ENCODE measurements around the gene VDAC1.
"Not testable (repeated sequence)": the region's sequence is repeated elsewhere in the genome, so short reads cannot be mapped to it uniquely, and the experiment has no call there.

Gene VDAC1

DNA sequence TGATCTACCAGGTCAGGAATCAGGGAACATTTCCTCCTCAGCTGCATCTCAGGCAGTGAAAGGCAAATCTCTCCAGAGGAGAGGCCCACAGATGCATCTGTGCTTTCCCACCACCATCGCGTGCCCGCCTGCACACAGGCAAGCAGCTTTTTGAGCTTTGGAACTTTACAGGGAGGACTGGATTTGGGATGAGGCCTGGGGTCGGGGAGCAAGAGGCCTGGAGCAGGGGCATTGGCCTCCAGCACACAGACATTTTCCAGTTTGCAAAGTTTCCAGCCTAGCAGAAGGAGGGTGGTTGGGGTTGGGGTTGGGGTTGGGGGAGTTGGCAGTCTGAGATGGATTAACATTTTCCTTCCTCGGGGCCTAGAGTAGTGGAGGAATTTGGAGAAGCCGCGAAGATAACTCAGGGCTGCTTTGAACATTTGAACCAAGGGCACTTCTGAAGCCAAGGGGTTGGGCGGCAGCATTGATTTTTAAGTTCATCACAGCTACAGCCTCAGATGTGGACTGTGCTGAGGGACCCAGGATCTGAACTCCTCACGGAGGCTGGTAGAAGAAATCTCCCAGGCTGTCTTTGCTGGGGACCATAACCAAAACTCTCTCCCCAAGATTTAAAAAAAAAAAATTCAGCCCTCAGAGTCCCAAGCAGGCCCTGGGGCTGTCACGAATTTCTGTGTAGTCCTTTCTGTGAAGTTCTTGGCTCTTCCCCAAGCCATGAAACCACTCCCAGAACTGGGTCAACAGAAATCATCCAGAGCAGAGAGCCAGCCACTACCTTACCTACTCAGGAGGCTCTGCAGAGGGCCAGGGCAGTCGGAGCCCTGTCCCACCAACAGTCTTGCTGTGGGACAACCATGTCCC is 61.9 kb downstream of the VDAC1 start:
- no peak for DNase-seq (ENCODE audit: low read depth in 1 of 2, low spot score in 1 of 2)

DNA sequence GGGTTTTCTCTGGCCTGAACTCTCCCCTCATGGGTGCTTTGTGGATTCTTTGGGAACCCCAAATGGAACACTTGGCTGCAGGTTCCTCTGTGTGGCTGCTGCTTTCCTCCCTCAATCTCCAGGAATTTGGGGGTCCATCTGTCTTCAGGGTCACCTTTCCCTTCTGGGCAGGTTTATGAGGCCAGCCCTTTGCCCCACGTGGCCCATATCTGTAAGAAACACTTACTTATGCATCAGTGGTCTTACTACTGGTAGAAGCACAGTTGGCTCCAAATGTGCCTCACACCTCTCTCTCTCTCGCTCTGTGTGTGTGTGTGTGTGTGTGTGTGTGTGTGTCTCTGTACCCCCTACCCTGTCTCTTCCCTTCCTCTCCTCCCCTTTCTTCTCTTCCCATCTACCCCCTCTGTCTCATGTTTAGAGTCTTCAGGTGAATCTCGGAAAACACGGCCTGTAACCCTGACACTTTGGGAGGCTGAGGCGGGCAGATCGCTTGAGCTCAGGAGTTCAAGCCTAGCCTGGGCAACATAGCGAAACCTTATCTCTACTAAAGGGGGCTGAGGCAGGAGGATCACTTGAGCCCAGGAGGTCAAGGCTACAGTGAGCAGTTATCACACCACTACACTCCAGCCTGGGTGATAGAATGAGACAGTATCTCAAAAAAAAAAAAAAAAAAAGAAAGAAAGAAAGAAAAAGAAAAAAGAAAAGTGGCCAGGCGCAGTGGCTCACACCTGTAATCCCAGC is 63.1 kb downstream of the VDAC1 start:
- DNase-seq (ENCODE audit: low read depth in 1 of 2, low spot score in 1 of 2): no peak

- DNase-seq (ENCODE audit: low read depth in 1 of 2, low spot score in 1 of 2): no peak
Observed at GRCh38 chr5:133939668-133940067, 65.1 kb downstream of the VDAC1 start.

DNA sequence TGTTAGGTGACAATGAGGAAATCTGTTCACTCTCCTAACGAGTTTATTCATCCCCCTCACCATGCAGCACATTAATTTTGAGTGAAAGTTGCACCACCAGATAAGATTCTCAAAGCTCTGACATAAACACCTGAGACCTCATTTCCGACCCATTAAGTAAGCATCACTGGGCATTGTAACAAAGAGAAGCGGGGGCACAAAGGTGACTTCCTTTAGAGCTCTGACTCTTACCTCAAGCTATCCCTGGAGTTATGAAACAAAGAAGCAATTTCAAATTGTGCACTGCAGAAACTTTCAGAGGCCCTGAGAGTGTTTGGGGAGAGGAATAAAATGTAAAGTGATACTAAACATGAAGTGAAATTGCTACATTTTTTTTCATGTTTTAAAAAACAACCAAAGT is 65.8 kb downstream of the VDAC1 start:
- DNase-seq (ENCODE audit: low read depth in 1 of 2, low spot score in 1 of 2): no peak

- no peak for DNase-seq (ENCODE audit: low read depth in 1 of 2, low spot score in 1 of 2)
Observed at GRCh38 chr5:133938039-133938821, 66.5 kb downstream of the VDAC1 start.

GRCh38 chr5:133937628-133938027 is 67.1 kb downstream of the VDAC1 start:
- DNase-seq (ENCODE audit: low read depth in 1 of 2, low spot score in 1 of 2): not testable (repeated sequence)

- DNase-seq (ENCODE audit: low read depth in 1 of 2, low spot score in 1 of 2): no peak
Observed at GRCh38 chr5:133936651-133937015, 68.1 kb downstream of the VDAC1 start.

GRCh38 chr5:133935991-133936650 is 68.7 kb downstream of the VDAC1 start:
- not testable (repeated sequence) for DNase-seq (ENCODE audit: low read depth in 1 of 2, low spot score in 1 of 2)

DNA sequence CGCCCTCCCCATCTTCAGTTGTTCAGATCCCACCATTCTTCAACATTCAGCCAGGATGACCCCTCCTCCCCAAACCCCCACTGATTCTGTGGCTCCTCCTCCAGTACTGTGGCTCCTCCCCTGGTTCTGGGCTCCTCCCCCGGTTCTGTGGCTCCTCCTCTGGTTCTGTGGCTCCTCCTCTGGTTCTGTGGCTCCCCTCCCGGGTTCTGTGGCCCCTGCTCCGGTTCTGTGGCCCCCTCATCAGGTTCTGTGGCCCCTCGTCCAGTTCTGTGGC is 69.2 kb downstream of the VDAC1 start:
- no peak for DNase-seq (ENCODE audit: low read depth in 1 of 2, low spot score in 1 of 2)

DNA sequence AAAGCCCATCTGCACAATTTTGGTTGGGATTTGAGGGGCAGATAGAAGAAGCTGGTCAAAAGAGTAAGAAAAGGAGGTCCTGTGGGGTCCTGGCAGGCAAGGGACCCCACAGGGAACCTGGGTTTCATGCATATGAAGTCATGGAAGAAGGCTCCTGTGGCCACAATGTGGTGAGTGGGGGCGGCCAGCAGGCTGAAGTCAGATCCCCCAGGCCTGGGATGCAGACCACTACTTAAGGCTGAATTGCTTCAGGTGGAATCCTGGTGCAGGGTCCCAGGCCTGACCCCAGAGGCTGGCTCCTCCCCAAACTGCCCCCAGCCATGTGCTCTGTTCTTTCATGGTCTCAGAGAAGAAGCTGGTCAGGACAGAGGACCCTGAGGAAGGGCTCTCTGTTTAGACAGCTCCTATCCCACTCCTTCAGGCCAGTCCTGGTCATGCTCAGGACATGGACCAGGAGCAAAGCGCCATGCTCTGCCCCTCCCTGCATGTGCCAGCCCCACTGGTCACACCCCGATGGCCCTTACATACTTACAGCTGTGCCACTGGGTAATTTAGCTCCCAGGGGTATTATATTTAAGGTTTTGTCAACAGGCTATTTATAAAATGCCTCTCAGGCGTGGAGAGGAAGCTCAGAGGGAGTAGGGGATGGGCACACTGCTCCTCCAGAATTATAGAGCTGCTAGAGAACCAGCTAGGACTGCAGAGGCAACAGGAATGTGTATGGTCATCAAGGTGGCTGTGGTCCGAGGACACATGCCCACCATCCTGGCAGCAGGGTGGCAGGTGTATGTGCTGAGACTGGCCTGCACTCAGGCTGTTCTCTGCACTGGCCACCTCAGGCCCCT is 69.7 kb downstream of the VDAC1 start:
- no peak for DNase-seq (ENCODE audit: low read depth in 1 of 2, low spot score in 1 of 2)

DNA sequence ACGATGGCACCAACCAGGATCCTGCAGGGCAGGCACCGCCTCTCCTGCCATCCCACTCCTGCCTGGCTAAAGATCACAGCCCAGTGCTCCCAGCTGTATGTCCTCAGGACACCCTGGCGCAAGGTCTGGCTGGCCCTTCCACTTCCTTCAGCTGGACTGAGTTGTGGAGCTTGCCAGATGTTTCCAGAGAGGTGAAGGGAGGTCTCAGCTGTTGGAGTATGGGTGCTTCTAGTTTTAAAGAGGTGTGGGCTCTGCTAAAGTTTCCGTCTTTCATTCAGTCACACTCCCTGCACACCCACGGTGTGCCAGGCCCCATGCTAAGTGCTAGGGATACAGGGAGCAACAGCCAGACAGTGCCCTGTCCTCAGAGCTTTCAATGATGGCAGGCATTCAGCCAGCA is 70.5 kb downstream of the VDAC1 start:
- DNase-seq (ENCODE audit: low read depth in 1 of 2, low spot score in 1 of 2): no peak

- no peak for DNase-seq (ENCODE audit: low read depth in 1 of 2, low spot score in 1 of 2)
Observed at GRCh38 chr5:133933670-133934295, 71.0 kb downstream of the VDAC1 start.

DNA sequence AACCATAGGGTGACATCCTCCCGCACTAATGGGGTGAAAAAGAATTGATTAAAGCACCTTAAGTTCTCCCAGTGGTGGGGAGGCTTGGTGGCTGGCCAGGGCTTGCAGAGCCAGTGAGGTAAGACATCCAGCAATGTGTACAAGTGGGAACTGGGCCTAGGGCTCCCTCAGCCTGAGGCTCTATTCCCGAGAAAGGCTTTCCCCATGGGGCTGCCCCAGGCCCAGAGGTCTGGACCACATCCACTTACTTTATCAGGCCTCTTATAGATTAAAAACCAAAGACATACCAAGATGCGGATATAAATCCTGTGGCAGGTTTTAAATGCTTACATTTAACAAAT is 71.6 kb downstream of the VDAC1 start:
- DNase-seq (ENCODE audit: low read depth in 1 of 2, low spot score in 1 of 2): no peak

DNA sequence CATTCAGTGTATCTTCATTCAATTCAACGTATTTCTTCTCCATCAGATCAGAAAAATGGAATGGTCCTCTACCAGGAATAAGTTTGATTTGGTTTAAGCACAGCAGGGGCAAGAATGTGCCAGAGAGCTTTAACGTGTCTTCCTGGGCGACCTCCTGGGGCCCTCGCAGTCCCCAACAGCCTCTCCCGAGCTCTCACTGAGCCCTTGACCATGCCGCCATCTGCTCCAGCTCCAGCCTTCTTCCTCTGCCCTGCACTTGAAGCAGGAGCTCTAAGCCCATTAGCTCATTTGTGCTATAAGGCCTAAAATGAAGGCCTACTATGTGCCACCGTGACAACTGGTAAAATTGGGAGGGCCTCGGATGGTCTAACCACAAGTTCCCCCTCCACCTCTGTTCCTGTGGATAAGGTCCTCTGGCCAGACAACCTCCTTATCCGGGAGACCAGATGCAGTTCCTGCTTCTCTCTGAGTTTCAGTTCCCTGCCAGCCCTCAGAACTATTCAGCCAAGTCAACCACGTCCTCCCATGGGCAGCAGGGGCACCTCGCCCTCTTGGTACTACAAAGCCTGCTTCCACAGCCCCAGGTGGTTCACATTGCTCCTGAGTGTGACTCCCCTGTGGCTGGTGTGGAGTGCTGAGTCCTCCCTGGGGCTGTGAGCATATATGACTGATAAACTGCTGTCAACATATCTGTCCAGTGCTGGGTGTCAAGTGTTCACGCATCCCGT is 72.2 kb downstream of the VDAC1 start:
- DNase-seq (ENCODE audit: low read depth in 1 of 2, low spot score in 1 of 2): no peak

DNA sequence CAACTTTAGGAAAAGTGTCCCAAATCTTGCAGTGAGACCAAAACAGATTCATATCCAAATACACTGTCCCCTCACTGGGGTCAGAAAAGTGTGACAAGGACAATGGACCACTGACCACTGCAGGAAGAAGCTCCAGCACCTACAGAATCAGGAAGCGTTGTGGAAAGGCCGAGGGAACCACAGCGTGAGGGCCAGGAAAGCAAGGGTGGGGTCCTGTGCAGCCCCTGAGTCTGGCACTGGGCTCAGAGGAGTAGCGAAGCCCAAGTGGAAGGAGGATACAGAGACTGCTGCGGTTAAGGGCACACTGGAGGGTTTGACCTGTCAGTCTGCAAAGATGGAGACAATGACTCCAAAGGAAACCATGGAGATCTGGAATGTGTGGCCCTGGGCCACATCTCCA is 73.2 kb downstream of the VDAC1 start:
- DNase-seq (ENCODE audit: low read depth in 1 of 2, low spot score in 1 of 2): no peak

DNA sequence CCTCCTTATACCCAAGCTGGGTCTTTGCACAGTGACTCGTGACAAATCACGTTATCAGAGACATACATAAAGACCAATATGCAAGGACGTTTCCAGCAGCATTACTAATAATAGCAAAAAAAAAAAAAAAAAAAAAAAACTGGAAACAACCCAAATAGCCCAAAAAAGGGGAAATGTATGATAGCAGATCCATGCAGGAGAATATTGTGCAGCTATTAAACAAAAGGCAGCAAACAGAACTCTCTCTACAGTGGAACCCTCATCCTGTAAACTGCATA is 74.0 kb downstream of the VDAC1 start:
- no peak for DNase-seq (ENCODE audit: low read depth in 1 of 2, low spot score in 1 of 2)

- peak; percentile 19 to 42 for DNase-seq (ENCODE audit: low read depth in 1 of 2, low spot score in 1 of 2)
Observed at GRCh38 chr5:133930061-133930812, 74.5 kb downstream of the VDAC1 start.

DNA sequence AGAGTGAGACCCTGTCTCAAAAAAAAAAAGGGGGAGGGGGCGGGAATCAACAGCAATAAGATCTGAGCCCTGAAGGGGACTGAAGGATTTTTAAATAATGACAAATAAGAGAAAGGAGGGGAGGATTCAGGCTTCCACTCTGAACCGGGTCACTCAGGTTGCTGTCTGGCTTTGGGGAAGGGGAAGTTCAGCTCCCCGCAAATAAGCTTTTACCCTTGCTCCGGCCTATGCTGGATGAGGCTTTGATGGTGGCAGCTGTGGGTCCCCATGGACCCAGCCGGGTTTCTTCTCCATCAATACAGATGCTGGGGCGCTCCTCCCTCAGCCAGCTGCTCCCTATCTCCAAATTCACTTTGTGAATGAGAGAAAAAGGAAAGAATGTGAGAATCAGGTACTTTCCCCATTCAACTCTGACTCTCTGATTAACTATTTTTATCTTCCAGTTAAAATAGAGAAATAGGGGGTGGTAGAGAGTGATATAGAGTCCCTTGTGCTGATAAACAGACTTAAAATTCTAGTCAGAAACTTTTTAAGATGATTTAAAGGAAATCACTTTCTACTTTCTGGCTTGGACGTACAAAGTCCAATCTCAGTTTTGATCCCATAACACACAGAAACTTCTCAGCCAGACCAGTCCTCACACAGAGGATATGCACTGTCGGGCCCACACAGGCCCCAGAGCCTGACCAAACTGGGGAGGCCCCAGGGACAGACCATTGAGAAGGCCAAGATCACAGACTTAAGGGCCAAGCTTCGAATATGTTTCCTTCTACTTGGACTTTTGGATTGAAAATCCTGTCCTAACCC is 76.0 kb downstream of the VDAC1 start:
- no peak for DNase-seq (ENCODE audit: low read depth in 1 of 2, low spot score in 1 of 2)

All from activated T-helper 1 cell treated with anti-CD3 and anti-CD28 coated beads, Interleukin-2, amount 50 U/mL, for 16 hours (primary cell).